ENCODE data around the gene PGS1. TPM values are rescaled to one million over a fixed set of nuclear protein-coding genes. Genes with fewer than 3 reads are reported as not detected.

Gene PGS1
- total RNA-seq, 1 donor from 2014 or later, result 18.8 TPM

DNA sequence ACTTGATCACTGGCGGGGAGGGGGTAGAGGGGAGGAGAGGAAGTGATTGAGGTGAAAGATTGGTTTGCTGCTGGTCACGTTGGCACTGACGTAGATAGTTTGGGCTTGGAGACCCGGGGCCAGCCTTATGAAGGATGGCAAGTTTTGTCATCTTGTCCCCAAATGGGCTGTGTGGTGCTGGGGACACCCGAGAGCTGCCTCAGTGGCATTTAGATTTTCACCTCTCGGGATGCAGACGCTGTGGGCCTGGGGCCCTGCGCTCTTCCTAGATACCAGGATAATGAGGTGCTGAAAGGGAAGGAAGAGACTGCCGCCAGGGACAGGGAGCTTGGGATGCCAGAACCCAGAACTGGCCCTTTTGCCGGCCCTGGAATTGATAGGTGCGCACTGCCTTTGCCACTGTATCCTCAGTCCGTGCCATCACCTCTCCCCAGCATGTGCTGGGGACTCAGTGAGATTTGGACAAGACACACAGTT is 17.2 kb upstream of the PGS1 start:
- FAIRE-seq (no peak), DNase-seq (ENCODE audit: low spot score in 2 of 2) (no peak)

- no peak for FAIRE-seq
- DNase-seq (ENCODE audit: low spot score in 2 of 2), result no peak
Measured at GRCh38 chr17:78362232-78362631, 16.2 kb upstream of the PGS1 start.

DNA sequence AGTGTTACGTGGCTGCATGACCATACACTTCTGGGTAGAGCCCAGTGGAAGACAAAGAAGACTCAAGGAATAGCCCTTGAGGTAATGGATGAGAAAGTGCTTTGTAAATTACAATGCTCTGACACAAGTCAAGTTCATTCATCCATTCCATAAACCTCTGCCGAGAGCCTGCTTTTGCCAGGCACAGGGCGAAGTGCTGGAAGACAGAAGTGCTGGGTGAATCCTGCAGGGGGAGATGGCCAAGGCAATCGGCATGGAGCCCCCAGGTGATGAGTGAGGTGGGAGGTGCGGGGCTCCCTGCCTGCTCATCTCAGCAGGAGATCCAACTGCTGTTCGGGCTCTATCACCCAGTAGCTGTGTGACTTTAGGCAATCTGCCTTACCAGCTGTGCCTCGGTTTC is 15.8 kb upstream of the PGS1 start:
- FAIRE-seq, result no peak

DNA sequence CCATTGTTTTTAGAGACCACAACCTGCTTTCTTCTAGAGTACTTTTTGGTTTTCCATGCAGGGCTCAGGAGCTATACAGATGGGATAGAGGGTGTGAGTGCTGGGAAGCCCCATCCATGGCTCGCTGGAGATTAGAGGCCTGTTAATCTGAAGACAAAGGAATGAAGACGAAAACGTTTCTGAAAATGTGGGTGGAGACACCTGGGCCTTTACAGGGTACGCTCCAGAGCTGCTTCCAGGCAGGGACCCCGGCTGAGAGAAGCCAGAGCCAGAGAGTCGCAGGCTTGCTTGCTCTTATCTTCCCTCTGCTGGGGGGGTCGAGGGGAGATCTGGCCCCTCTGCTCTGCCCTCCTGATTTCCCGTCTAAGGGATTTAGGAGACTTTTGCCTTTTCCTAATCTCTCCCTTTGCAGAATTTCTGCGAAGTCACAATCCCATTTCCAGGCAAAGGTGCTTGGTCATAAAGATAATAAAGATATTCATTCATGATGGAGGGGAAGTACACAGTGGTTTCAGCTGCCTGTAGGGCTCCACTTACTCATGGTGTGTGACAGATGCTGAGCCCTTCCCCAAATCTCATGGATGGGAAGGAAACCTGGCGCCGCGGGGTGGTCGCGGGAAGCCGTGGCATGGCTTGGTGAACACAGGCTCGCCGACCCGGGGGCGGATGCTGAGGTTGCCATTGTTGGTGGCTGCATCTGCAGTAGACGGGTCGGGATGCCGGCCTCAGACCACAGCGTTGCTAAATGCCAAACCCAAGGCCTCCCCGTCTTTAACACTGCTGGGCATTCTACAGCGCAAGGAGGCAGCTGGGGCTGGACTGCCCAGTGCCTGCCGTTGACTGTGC is 13.8 kb upstream of the PGS1 start:
- FAIRE-seq, result no peak
- DNase-seq (ENCODE audit: low spot score in 2 of 2), result no peak

More for the DNA sequence above, 15.8 kb upstream of the PGS1 start:
- no peak for DNase-seq (ENCODE audit: low spot score in 2 of 2)

DNA sequence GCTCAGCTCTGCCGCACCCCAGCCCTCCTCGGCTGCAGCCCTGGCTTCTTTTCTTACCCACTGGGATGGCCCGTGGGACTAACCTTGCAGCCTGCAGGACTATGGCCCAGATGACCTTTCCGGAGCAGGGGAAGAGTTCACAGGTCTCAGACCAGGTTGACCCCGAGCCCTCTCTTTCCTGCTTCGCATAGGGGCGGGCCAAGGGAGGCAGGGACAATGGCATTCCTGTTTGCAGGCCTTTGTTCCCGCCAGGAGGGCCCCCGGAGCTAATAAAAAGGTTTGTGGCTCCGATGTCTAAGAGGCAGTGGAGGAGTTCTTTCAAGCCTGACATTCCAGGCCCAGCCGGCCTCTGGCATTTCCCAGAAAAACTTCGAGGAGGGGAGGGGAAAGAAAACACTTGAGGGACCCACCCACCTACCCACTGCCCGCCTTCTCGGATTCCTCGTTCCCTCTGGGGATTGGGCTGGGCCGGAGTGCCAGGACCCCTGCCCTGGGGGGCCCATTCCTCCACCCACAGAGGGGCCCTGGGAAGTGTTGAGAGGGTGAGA is 12.8 kb upstream of the PGS1 start:
- DNase-seq (ENCODE audit: low spot score in 2 of 2) (no peak), FAIRE-seq (no peak)

DNA sequence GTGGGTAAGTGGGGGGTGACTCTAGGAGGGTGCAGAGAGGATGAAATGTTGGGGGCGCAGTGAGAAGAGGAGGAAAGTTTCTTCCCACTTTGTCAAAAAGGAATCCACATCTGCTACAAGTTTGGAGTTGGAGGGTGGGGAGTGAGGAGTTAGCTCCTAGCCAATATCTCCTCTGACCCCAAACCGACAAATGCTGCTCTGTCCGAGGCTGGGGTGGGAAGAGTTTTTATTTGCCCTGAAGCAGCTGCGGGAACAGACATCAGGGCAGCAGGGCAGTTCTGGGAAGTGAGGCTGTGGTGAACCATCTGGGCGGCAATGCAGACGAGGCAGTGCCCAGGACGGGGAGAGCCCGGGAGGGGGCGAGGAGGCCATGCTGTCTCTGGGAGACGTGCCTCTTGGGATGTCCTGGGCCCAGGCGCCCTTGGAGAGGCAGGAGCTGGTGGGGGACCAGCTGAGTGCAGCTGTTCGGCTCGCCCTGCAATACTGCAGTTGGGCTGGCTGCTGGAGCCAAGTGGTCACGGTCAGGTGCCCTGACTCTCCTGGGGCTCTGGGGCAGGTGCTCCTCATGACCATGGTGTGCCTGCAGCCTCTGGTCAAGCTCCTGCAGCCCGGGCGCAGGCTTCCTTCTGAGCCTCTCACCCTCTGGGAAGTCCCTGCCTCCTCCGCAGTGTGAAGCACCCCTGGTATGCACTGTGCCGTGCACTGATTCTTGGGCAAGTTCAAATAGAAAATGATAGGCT is 12.2 kb upstream of the PGS1 start:
- FAIRE-seq (no peak), DNase-seq (ENCODE audit: low spot score in 2 of 2) (no peak)

GRCh38 chr17:78367193-78367592 is 11.3 kb upstream of the PGS1 start:
- DNase-seq (ENCODE audit: low spot score in 2 of 2) (no peak), FAIRE-seq (no peak)

DNA sequence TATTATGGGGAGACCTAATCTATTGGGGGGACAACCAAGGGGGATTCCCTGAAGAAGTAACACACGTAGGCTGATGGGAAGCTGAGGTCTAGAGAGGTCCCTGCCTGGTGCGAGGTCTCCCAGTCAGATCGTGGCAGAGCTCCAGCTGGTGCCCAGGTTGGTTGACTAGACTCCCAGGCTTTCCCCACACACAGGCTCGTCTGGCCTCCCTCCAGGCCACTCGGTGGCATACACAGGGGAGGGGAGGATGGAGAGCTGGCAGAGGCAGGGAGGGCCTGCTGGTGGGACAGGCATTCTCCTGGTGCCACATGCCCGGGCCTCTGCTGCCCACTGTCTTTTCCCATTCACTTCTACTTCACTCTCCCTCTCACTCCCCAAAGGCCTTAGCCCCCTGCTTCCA is 10.1 kb upstream of the PGS1 start:
- no peak for FAIRE-seq
- no peak for DNase-seq (ENCODE audit: low spot score in 2 of 2)

GRCh38 chr17:78368854-78369495 is 9.5 kb upstream of the PGS1 start:
- DNase-seq (ENCODE audit: low spot score in 2 of 2) (no peak), FAIRE-seq (no peak)

- FAIRE-seq (no peak), DNase-seq (ENCODE audit: low spot score in 2 of 2) (no peak)
Measured at GRCh38 chr17:78369791-78370381, 8.6 kb upstream of the PGS1 start.

GRCh38 chr17:78371056-78371455 is 7.4 kb upstream of the PGS1 start:
- FAIRE-seq, result no peak
- no peak for DNase-seq (ENCODE audit: low spot score in 2 of 2)

DNA sequence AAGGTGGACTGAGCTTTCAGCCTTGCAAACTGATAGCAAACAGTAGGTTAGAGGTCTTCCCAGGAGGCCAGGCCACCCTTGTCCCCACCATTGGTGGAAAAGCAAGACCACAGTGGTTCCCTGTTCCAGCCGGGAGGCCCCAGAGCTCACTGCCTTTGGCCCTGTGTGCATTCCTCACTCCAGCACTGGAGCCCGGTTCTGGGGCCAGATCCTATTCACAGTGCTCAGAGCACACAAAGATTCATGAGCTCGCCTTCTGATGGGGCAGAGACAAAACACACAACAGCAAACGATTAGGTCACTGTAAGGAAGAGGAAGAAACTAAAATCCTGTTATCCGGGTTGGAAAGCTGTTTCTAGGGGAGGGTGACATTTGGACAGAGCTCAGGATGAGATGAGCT is 5.6 kb upstream of the PGS1 start:
- no peak for FAIRE-seq
- no peak for DNase-seq (ENCODE audit: low spot score in 2 of 2)

GRCh38 chr17:78374189-78374588 is 4.3 kb upstream of the PGS1 start:
- FAIRE-seq, result no peak
- no peak for DNase-seq (ENCODE audit: low spot score in 2 of 2)

GRCh38 chr17:78374631-78375274 is 3.7 kb upstream of the PGS1 start:
- FAIRE-seq (no peak), DNase-seq (ENCODE audit: low spot score in 2 of 2) (no peak)

- FAIRE-seq (no peak), DNase-seq (ENCODE audit: low spot score in 2 of 2) (no peak)
Measured at GRCh38 chr17:78375401-78376151, 2.9 kb upstream of the PGS1 start.

DNA sequence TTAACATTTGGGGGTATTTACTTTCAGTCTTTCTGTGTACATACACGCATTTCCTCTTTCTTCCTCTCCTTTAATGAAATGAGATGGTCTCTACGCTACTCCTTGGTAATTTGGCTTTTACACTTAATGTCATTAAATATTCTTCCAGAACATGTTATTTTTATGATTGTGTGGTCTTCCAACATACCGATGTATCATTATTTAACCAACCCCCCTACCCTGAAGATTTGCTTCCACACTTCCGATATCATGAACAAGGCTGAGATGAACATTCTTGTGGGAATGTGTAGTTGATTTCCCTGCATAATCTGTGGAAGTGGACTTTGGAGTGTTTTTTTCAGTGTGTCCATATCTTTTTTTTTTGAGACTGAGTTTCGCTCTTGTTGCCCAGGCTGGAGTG is 2.3 kb upstream of the PGS1 start:
- no peak for FAIRE-seq
- no peak for DNase-seq (ENCODE audit: low spot score in 2 of 2)

DNA sequence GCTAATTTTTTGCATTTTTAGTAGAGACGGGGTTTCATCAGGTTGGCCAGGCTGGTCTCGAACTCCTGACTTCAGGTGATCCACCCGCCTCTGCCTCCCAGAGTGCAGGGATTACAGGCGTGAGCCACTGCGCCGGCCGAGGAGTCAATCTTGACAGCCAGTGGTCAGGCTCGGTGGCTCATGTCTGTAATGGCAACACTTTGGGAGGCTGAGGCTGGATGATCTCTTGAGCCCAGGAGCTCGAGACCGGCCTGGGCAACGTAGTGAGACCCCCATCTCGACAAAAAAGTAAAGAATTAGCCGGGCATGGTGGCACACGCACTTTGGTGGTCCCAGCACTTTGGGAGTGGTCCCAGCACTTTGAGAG is 608 bp upstream of the PGS1 start:
- DNase-seq (ENCODE audit: low spot score in 2 of 2) (no peak), FAIRE-seq (no peak)

DNA sequence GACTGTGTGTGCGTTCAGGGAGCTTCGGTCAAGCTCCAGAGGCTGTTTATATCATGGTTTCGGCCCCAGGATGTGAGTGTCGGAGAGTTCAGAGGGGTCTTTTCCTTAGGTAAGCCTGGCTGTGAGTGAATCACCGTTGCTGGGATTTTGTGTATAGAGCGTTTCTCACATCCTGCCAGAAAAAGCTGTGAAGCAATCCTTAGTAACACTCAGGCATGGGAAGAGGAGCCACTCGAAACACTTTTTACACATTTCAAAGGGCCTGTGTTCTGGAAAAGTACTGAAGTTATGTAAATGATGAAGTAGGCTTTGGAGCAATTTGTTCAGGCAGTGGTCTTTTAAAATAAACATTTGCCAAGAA is 662 bp downstream of the PGS1 start:
- DNase-seq (ENCODE audit: low spot score in 2 of 2) (no peak), FAIRE-seq (no peak)

DNA sequence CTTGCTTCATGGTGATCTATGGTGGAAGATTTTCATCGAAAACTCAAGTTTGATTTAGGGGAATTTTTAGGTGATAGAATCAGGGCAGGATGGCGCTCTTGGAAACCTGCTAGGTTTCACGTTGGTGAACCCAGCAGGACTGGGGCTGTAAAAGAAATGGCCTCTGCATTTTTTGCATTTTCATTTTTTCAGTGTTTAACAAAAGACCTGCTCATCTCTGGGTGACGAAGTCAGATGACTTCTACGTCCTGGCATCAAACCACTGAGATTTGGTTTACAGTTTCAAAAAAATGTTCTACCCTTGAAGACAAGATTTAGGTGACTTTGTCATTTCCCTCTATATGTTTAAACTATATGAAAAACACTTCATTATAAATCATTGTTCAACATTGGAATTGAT is 1.9 kb downstream of the PGS1 start:
- FAIRE-seq (no peak), DNase-seq (ENCODE audit: low spot score in 2 of 2) (no peak)
